Adipocyte (in vitro differentiated cells): ENCODE measurements around the gene KLHDC2.
"Not testable (repeated sequence)": the region's sequence is repeated elsewhere in the genome, so short reads cannot be mapped to it uniquely, and the experiment has no call there.

Experiments
- DNase-seq: peaks from one replicate; pipeline ENCODE4 v3.0.0-alpha.2; 2015; ENCODE audit warnings: low read depth
- H3K27me3 ChIP-seq: replicated peaks from 2 replicates; pipeline ENCODE4 v1.7.0; 2013; ENCODE audit warnings: mild to moderate bottlenecking, low read length, moderate library complexity; ENCODE audit not compliant: control insufficient read depth, insufficient read depth
- H3K36me3 ChIP-seq: 2 replicates; pipeline ENCODE4 v1.7.0; 2013; ENCODE audit warnings: low read length, mild to moderate bottlenecking, moderate library complexity; ENCODE audit not compliant: control insufficient read depth, insufficient read depth, severe bottlenecking
- H3K4me1 ChIP-seq: 2 replicates; pipeline ENCODE4 v1.7.0; 2013; ENCODE audit warnings: mild to moderate bottlenecking, low read length, moderate library complexity; ENCODE audit not compliant: control insufficient read depth, insufficient read depth
- H3K4me3 ChIP-seq: 2 replicates; pipeline ENCODE4 v1.7.0; 2013; ENCODE audit warnings: mild to moderate bottlenecking, low read length, moderate library complexity
- H3K9ac ChIP-seq: 2 replicates; pipeline ENCODE4 v1.7.0; 2013; ENCODE audit warnings: mild to moderate bottlenecking, low read length, moderate library complexity
- H3K9me3 ChIP-seq: 2 replicates; pipeline ENCODE4 v1.7.0; 2013; ENCODE audit warnings: mild to moderate bottlenecking, low read length, moderate library complexity; ENCODE audit not compliant: control insufficient read depth

KLHDC2 gene, protein sequence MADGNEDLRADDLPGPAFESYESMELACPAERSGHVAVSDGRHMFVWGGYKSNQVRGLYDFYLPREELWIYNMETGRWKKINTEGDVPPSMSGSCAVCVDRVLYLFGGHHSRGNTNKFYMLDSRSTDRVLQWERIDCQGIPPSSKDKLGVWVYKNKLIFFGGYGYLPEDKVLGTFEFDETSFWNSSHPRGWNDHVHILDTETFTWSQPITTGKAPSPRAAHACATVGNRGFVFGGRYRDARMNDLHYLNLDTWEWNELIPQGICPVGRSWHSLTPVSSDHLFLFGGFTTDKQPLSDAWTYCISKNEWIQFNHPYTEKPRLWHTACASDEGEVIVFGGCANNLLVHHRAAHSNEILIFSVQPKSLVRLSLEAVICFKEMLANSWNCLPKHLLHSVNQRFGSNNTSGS

DNA sequence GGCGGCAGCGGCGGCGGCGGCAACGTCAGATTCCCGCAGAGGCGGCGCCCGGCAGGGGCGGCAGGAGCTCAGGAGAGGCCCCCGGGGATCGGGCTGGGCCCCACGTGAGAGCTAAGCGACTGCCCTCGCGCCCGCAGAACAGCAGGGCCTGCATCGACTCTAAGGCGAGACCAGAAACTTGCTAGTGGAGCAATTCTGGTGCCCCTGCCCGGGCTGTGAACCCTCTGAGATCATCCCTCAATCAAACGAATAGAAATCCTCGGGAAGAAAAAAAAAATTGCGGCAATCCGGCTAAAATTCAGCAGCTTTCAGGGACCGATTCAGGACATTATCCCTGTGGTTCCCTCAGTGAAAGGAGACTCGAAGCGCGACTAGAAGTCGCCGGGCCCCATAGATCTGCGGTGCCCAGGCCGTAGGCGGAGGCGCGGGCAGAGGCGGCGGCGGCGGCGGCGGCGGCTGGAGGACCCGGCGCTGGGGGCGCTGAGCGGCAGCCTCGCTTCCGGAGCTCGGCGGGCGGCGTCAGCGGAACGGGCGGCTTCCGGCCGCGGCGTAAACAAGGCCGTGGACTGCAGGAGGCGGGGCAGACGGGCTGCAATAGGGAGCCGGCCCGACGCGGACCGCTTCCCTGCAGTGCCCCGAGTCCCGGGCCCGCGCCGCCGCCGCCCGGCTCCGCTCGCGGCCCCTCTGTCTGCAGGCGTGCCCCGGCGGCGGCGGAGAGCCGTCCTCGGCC lies at the start of gene KLHDC2:
Gene KLHDC2, plus strand, starts transcription at position 583 of the 730 bp plus-strand sequence. CDS start 316 bp downstream, outside the sequence.
- H3K9me3 ChIP-seq: no peaks in the 10 kb centered on the region
- H3K27me3 ChIP-seq: no peaks in the 10 kb centered on the region
- DNase-seq: peak; percentile 96
- peak within 1 kb of the TSS; percentile 92 for H3K4me3 ChIP-seq
- peak within 1 kb of the TSS; percentile 99 for H3K9ac ChIP-seq
- peaks cover 28% of the 10 kb centered on the region for H3K4me1 ChIP-seq
- H3K36me3 ChIP-seq: peaks cover 12% of the 10 kb centered on the region

DNA sequence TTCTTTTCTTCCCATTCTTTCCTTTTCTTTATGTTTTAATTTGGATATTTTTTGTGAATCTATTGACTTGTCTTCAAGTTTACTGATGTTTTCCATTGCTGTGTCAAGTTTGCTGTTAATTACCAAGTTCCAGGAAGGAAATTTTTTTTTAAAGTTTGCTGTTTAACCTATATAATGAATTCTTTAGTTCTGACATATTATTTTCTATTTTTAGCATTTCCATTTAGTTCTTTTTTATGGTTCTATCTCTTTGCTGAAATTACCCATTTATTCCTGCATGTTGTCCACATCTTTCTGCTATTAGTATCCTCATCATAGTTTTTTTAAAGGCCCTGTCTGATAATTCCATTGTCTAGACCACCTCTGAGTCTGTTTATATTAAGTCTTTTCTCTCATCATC lies 47.2 kb upstream of the KLHDC2 start:
- Histone ChIP-seq H3K9me3 (no peaks in the 10 kb centered on the region), H3K4me1 (no peaks in the 10 kb centered on the region), H3K36me3 (peaks cover 35% of the 10 kb centered on the region), H3K9ac (no peak overlapping the region), H3K27me3 (no peaks in the 10 kb centered on the region), H3K4me3 (no peak overlapping the region)
- no peak for DNase-seq

DNA sequence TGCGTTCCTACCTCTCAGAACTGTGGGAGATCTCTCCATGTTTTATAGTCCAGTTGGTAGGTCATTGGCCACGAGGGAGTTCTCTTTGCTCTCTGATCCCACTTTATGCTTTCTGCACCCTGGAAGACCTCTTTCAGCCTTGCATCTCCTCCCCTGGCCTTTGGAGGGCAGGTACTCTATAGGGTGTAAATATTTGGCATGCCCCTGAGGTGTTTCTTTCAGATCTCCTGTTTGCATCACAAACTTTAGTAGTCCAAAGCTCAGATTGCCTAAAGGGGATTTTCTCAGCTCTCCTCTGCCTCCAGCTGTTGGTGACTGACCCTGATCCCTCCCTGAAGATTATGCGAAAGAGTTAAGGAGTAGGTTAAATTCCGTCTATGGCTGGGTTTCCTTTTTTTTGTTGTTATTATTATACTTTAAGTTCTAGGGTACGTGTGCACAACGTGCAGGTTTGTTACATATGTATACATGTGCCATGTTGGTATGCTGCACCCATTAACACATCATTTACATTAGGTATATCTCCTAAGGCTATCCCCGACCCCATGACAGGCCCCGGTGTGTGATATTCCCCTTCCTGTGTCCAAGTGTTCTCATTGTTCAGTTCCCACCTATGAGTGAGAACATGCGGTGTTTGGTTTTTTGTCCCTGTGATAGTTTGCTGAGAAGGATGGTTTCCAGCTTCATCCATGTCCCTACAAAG lies 46.1 kb upstream of the KLHDC2 start:
- H3K36me3 ChIP-seq: peaks cover 43% of the 10 kb centered on the region
- H3K9me3 ChIP-seq, H3K4me3 ChIP-seq, H3K9ac ChIP-seq, H3K27me3 ChIP-seq, H3K4me1 ChIP-seq, DNase-seq: not testable (repeated sequence)

DNA sequence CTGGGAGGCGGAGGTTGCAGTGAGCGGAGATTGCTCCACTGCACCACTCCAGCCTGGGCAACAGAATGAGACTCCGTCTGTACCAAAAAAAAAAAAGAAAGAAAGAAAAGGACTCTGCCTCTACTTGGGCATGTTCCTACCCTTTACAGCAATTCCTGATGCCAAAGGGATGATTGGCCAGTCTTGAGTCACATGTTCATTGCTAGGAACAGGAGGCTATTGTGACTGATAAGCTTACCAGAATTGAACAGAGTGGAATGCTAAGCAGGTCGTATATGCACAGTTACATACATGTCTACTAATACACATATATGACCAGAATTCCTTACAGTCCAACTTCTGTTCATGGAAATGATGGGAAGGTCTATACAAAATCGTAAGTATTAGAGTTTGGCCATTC lies 40.8 kb upstream of the KLHDC2 start:
- no peak overlapping the region for H3K9ac ChIP-seq
- H3K4me1 ChIP-seq: no peaks in the 10 kb centered on the region
- peaks cover 48% of the 10 kb centered on the region for H3K36me3 ChIP-seq
- H3K9me3 ChIP-seq: no peaks in the 10 kb centered on the region
- DNase-seq: no peak
- no peak overlapping the region for H3K4me3 ChIP-seq
- H3K27me3 ChIP-seq: no peaks in the 10 kb centered on the region

DNA sequence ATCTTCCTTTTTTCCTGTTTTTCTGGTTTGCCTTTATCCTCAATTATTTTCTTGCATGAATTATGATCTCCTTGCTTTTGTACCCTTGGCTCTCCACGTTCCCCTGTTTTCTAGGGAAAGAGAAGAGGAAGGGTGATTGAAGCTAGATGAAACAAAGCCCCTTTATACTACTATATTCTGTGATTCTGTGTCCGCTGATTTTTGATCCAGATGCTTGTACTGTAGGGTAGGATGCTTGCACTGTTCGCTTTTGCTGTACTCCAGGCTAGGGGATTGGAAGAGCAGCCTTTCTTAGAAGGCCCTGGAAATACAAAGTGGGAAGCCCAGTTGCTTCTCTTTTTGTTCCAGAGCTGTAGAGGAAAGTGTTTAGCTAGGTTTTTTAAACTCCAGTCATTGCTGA lies 35.1 kb upstream of the KLHDC2 start:
- Histone ChIP-seq H3K4me1 (no peaks in the 10 kb centered on the region), H3K9me3 (no peaks in the 10 kb centered on the region), H3K4me3 (no peak overlapping the region), H3K9ac (no peak overlapping the region), H3K36me3 (peaks cover 32% of the 10 kb centered on the region), H3K27me3 (no peaks in the 10 kb centered on the region)
- DNase-seq: no peak

DNA sequence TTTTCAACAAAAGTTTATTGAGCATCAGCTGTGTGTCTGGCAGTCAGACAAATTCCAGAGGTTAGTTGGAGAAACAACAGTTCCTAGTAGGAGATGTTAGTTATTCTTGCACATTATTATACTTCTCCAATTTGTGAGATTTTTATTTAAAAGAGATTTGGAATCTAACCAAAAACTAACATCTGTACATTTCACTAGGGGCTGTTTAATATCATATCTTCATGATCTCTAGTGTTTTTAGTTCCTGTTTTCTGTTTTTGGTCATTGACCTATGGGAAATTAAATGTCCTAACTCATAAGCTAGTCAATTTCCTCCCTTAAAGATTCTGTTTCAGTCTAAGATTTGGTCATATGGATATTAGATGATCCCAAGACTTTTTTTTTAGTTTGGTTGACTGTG lies 34.1 kb upstream of the KLHDC2 start:
- peaks cover 26% of the 10 kb centered on the region for H3K36me3 ChIP-seq
- DNase-seq: no peak
- H3K9ac ChIP-seq: no peak overlapping the region
- H3K9me3 ChIP-seq: no peaks in the 10 kb centered on the region
- H3K27me3 ChIP-seq: no peaks in the 10 kb centered on the region
- no peaks in the 10 kb centered on the region for H3K4me1 ChIP-seq
- no peak overlapping the region for H3K4me3 ChIP-seq

DNA sequence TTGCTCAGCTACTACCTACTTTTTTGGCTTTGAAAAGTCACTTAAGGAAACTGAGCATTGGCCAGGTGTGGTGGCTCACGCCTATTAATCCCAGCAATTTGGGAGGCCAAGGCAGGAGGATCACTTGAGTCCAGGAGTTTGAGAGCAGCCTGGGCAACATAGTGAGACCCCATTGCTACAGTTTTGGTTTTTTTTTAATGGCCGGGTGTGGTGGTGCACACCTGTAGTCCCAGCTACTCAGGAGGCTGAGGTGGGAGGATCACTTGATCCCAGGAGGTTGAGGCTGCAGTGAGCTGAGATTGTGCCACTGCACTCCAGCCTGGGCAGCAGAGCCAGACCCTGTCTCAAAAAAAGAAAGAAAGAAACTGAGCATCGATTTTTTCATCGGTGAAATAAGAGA lies 32.3 kb upstream of the KLHDC2 start:
- DNase-seq, H3K27me3 ChIP-seq, H3K9me3 ChIP-seq, H3K4me1 ChIP-seq, H3K4me3 ChIP-seq, H3K9ac ChIP-seq: not testable (repeated sequence)
- H3K36me3 ChIP-seq: peaks cover 18% of the 10 kb centered on the region

DNA sequence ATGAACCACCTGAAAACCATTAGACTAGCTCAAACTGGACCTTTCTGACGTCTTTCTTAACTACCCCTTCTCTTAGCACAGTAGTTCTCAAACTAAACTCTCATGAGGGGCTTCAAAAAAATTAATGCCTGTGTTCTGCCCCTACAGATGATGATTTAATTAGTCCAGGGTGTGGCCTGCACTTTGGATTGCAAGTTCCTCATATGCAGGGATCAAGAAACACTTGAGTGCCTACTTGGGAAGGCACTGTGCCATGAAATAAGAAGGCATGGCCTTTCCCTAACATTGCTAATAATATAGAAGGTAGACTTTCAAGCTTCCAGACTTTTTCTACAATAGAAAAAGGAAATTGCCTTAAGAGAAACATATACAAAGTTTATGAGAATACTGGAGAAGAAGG lies 22.8 kb upstream of the KLHDC2 start:
- H3K4me3 ChIP-seq: no peak overlapping the region
- H3K9ac ChIP-seq: no peak overlapping the region
- no peaks in the 10 kb centered on the region for H3K4me1 ChIP-seq
- no peak for DNase-seq
- no peaks in the 10 kb centered on the region for H3K9me3 ChIP-seq
- H3K27me3 ChIP-seq: no peaks in the 10 kb centered on the region
- H3K36me3 ChIP-seq: peaks cover 31% of the 10 kb centered on the region

DNA sequence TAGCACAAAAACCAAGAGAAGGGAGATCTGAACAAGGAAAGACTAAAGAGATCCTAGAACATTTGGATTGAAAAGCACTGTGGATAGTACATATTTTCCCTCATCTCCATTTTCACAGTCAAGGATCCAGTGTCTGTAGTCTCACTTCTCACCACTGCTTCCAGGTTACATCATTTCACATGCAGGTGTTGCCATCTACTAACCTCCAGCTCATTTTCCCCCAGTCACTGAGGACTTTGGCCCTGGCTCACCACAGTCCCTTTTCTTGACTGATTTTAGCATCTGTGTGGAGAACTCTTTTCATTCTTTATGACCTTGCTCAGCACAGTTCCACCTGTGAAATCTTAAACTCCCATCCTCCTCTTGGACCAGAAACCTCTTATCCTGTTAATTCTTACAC lies 21.5 kb upstream of the KLHDC2 start:
- not testable (repeated sequence) for H3K27me3 ChIP-seq, H3K4me3 ChIP-seq, H3K4me1 ChIP-seq, H3K9ac ChIP-seq, DNase-seq, H3K9me3 ChIP-seq
- H3K36me3 ChIP-seq: peaks cover 38% of the 10 kb centered on the region

DNA sequence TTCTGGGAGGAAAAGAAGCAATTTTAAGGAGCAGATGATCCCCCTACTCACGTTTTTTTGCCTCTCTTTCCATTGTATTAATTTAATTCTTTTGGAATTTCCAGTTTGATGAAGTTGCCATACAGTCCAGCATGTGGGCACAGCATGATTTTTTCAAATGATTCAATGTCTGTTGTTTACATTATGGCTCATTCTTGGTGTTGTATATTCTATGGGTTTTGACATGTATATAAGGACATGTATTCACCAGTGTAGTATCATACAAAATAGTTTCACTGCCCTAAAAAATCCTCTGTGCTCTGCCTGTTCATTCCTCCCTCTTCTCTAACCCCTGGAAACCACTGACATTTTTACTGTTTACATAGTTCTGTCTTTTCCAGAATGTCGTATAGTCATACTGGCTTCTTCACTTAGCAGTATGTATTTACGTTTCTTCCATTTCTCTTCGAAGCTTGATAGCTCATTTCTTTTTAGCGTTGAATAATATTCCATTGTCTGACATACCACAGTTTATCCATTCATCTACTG lies 13.3 kb upstream of the KLHDC2 start:
- Histone ChIP-seq H3K9ac (no peak overlapping the region), H3K36me3 (peaks cover 19% of the 10 kb centered on the region), H3K4me3 (no peak overlapping the region), H3K4me1 (no peaks in the 10 kb centered on the region), H3K27me3 (no peaks in the 10 kb centered on the region), H3K9me3 (no peaks in the 10 kb centered on the region)
- no peak for DNase-seq

DNA sequence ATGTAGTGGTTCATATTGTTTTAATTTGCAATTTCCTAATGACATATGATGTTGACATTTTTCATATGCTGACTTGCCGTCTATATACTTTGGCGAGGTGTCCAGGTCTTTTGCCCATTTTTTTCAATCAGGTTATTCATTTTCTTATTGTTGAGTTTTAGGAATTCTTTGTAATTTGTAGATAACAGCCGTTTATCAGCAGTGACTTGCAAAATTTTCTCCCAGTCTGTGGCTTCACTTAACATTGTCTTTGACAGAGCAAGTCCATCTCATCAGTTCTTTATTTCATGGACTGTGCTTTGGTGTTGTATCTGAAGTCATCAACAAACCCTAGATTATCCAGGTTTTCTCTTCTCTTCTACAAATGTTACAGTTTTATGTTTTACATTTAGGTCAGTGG lies 12.6 kb upstream of the KLHDC2 start:
- no peak for DNase-seq
- Histone ChIP-seq H3K4me3 (no peak overlapping the region), H3K9ac (no peak overlapping the region), H3K9me3 (no peaks in the 10 kb centered on the region), H3K4me1 (no peaks in the 10 kb centered on the region), H3K27me3 (no peaks in the 10 kb centered on the region), H3K36me3 (peaks cover 19% of the 10 kb centered on the region)
